HEK293 (cell line): Measurements from ENCODE around the gene CRY1.

Experiments used
- IKZF3 ChIP-seq: fragments of 450-650 bp; IDR thresholded peaks from 2 replicates; pipeline ENCODE4 v1.5.0; 2018; ENCODE audit warnings: missing biosample characterization, mild to moderate bottlenecking, missing genetic modification characterization, moderate library complexity
- INSM2 ChIP-seq: fragments of 450-650 bp; formaldehyde crosslinking; IDR thresholded peaks from 2 replicates; pipeline ENCODE4 v1.5.1; 2016; ENCODE audit warnings: missing biosample characterization, missing genetic modification characterization
- PRDM6 ChIP-seq: fragments of 450-650 bp; formaldehyde crosslinking; IDR thresholded peaks from 2 replicates; pipeline ENCODE4 v1.5.1; 2017; ENCODE audit warnings: missing biosample characterization, missing genetic modification characterization
- SCRT2 ChIP-seq: fragments of 450-650 bp; formaldehyde crosslinking; IDR thresholded peaks from 2 replicates; pipeline ENCODE4 v1.5.1; 2016; ENCODE audit warnings: missing biosample characterization, missing genetic modification characterization
- SP7 ChIP-seq: fragments of 450-650 bp; formaldehyde crosslinking; IDR thresholded peaks from 2 replicates; pipeline ENCODE4 v1.5.1; 2016; ENCODE audit warnings: missing biosample characterization, missing genetic modification characterization
- TSHZ1 ChIP-seq: fragments of 450-650 bp; formaldehyde crosslinking; IDR thresholded peaks from 2 replicates; pipeline ENCODE4 v1.5.1; 2016; ENCODE audit warnings: missing biosample characterization, missing genetic modification characterization, borderline replicate concordance
- YY1 ChIP-seq: fragments of 450-650 bp; formaldehyde crosslinking; IDR thresholded peaks from 2 replicates; pipeline ENCODE4 v1.5.1; 2018; ENCODE audit warnings: missing biosample characterization, missing genetic modification characterization
- ZBTB11 ChIP-seq: fragments of 450-650 bp; formaldehyde crosslinking; conservative IDR thresholded peaks from 2 replicates; pipeline ENCODE4 v1.5.1; 2016; ENCODE audit warnings: low read depth, missing biosample characterization, missing genetic modification characterization
- ZBTB21 ChIP-seq: fragments of 450-650 bp; formaldehyde crosslinking; IDR thresholded peaks from 2 replicates; pipeline ENCODE4 v1.5.1; 2017; ENCODE audit warnings: missing biosample characterization, missing genetic modification characterization
- ZFP69B ChIP-seq: fragments of 450-650 bp; formaldehyde crosslinking; IDR thresholded peaks from 2 replicates; pipeline ENCODE4 v1.5.1; 2016; ENCODE audit warnings: missing biosample characterization, missing genetic modification characterization
- ZNF16 ChIP-seq: fragments of 450-650 bp; formaldehyde crosslinking; IDR thresholded peaks from 2 replicates; pipeline ENCODE4 v1.5.1; 2016; ENCODE audit warnings: low read depth, missing biosample characterization, missing genetic modification characterization
- ZNF280D ChIP-seq: fragments of 450-650 bp; formaldehyde crosslinking; IDR thresholded peaks from 2 replicates; pipeline ENCODE4 v1.5.1; 2016; ENCODE audit warnings: missing biosample characterization, missing genetic modification characterization
- ZNF366 ChIP-seq: fragments of 450-650 bp; formaldehyde crosslinking; conservative IDR thresholded peaks from 2 replicates; pipeline ENCODE4 v1.5.1; 2016; ENCODE audit warnings: missing biosample characterization, missing genetic modification characterization
- ZNF624 ChIP-seq: fragments of 450-650 bp; formaldehyde crosslinking; IDR thresholded peaks from 2 replicates; pipeline ENCODE4 v1.5.1; 2017; ENCODE audit warnings: missing biosample characterization, missing genetic modification characterization
- ZNF626 ChIP-seq: fragments of 450-650 bp; sonication (Bioruptor Pico); formaldehyde crosslinking; IDR thresholded peaks from 2 replicates; pipeline ENCODE4 v1.5.1; 2018; ENCODE audit warnings: missing biosample characterization, missing genetic modification characterization, inconsistent platforms
- ZNF658 ChIP-seq: fragments of 450-650 bp; formaldehyde crosslinking; IDR thresholded peaks from 2 replicates; pipeline ENCODE4; 2016; ENCODE audit warnings: missing biosample characterization, missing genetic modification characterization
- ZNF660 ChIP-seq: fragments of 450-650 bp; IDR thresholded peaks from 2 replicates; pipeline ENCODE4 v1.5.1; 2018; ENCODE audit warnings: missing biosample characterization, mild to moderate bottlenecking, missing genetic modification characterization
- ZNF677 ChIP-seq: fragments of 450-650 bp; IDR thresholded peaks from 2 replicates; pipeline ENCODE4 v1.5.0; 2018; ENCODE audit warnings: missing biosample characterization, mild to moderate bottlenecking, missing genetic modification characterization, moderate library complexity
- ZNF701 ChIP-seq: fragments of 450-650 bp; formaldehyde crosslinking; IDR thresholded peaks from 2 replicates; pipeline ENCODE4 v1.5.1; 2016; ENCODE audit warnings: missing biosample characterization, missing genetic modification characterization
- ZNF704 ChIP-seq: fragments of 450-650 bp; formaldehyde crosslinking; IDR thresholded peaks from 2 replicates; pipeline ENCODE4 v1.5.1; 2016; ENCODE audit warnings: missing biosample characterization, missing genetic modification characterization
- ZNF777 ChIP-seq: fragments of 450-650 bp; formaldehyde crosslinking; IDR thresholded peaks from 2 replicates; pipeline ENCODE4 v1.5.1; 2017; ENCODE audit warnings: missing biosample characterization, missing genetic modification characterization, borderline replicate concordance
- ZNF785 ChIP-seq: fragments of 450-650 bp; formaldehyde crosslinking; IDR thresholded peaks from 2 replicates; pipeline ENCODE4 v1.5.1; 2016; ENCODE audit warnings: missing biosample characterization, missing genetic modification characterization
- ZNF843 ChIP-seq: fragments of 450-650 bp; formaldehyde crosslinking; IDR thresholded peaks from 2 replicates; pipeline ENCODE4 v1.5.1; 2016; ENCODE audit warnings: missing biosample characterization, missing genetic modification characterization
- ZSCAN16 ChIP-seq: fragments of 450-650 bp; formaldehyde crosslinking; IDR thresholded peaks from 2 replicates; pipeline ENCODE4 v1.5.1; 2016; ENCODE audit warnings: missing biosample characterization, missing genetic modification characterization
- ZSCAN30 ChIP-seq: fragments of 450-650 bp; IDR thresholded peaks from 2 replicates; pipeline ENCODE4 v1.5.1; 2018; ENCODE audit warnings: missing biosample characterization, mild to moderate bottlenecking, missing genetic modification characterization, moderate library complexity

CRY1 gene

GRCh38 chr12:106955377-106956047 lies 137.8 kb downstream of the CRY1 start, which contains the start of gene TMEM263 (continued):
- TF ChIP-seq ZNF701 (tag by site-specific recombination) (no peak), ZNF16 (tag by site-specific recombination) (no peak), YY1 (tag by site-specific recombination) (peak; percentile 53; the same call in 1 of the 2 replicates), ZSCAN30 (tag by site-specific recombination) (peak; percentile 97), ZBTB21 (peak; percentile 42; the same call in 1 of the 2 replicates), ZNF843 (tag by site-specific recombination) (no peak), ZNF777 (tag by site-specific recombination) (peak; percentile 72; the same call in 1 of the 2 replicates), ZNF704 (no peak), INSM2 (tag by site-specific recombination) (0 out of 2 replicates have a peak, but pooled peaks have one; percentile 33), SCRT2 (tag by site-specific recombination) (no peak), ZNF626 (tag by site-specific recombination) (0 out of 2 replicates have a peak, but pooled peaks have one; percentile 36), ZNF660 (tag by site-specific recombination) (peak; percentile 88), ZNF785 (tag by site-specific recombination) (peak; percentile 81; the same call in 1 of the 2 replicates), ZNF677 (tag by site-specific recombination) (no peak), ZBTB11 (no peak; the same call in 1 of the 2 replicates), ZNF366 (no peak), TSHZ1 (no peak), ZSCAN16 (no peak), IKZF3 (tag by site-specific recombination) (peak; percentile 98), PRDM6 (tag by site-specific recombination) (no peak), ZNF658 (tag by site-specific recombination) (no peak), ZFP69B (tag by site-specific recombination) (0 out of 2 replicates have a peak, but pooled peaks have one; percentile 13), ZNF624 (tag by site-specific recombination) (no peak), SP7 (peak; percentile 55), ZNF280D (tag by site-specific recombination) (no peak)
